ENCODE measurements around the gene ANKRD33B.

- TF ChIP-seq CTCF (IDR thresholded peaks at IDR 0.05) (no peak), POLR2A (IDR thresholded peaks at IDR 0.05) (no peak)
Measured at GRCh38 chr5:10665799-10666198, 101.9 kb downstream of the ANKRD33B start.

All from heart left ventricle (tissue), 13 donors.